ENCODE data around the gene SULT1B1.

GRCh38 chr4:69775321-69775867 is 15.0 kb upstream of the SULT1B1 start:
- TF ChIP-seq CTCF (IDR thresholded peaks at IDR 0.05): no peak
- TF ChIP-seq POLR2A (IDR thresholded peaks at IDR 0.05): no peak

Measured in uterus (tissue), 2 donors.